SU-DHL-6 (cell line): Measurements from ENCODE around the gene RALGPS1.

Source experiments
- CTCF ChIP-seq: fragments of 200-600 bp; sonication (generic); IDR thresholded peaks from one replicate; pipeline ENCODE4 v1.5.1; 2017; ENCODE audit warnings: antibody characterized with exemption, mild to moderate bottlenecking, low read length, moderate library complexity; ENCODE audit not compliant: insufficient read depth, poor library complexity, severe bottlenecking
- EZH2phosphoT487 ChIP-seq: fragments of 200-600 bp; sonication (generic), shearing (Covaris generic); conservative IDR thresholded peaks from 2 replicates; pipeline ENCODE4 v1.6.1; 2018; ENCODE audit warnings: mild to moderate bottlenecking, antibody characterized with exemption, low read length, moderate library complexity, mixed read lengths

- no peak for TF ChIP-seq EZH2phosphoT487
- TF ChIP-seq CTCF, result no peak
Observed at GRCh38 chr9:127008076-127008475, 93.5 kb downstream of the RALGPS1 start.
